HepG2 (cell line): ENCODE results near the gene ZNF503. TPM values are rescaled to one million over a fixed set of nuclear protein-coding genes. Genes with fewer than 3 reads are reported as not detected.

ENCODE experiments used
- FLYWCH1 ChIP-seq: sonication (generic); formaldehyde crosslinking; IDR thresholded peaks from 2 replicates; pipeline ENCODE4 v1.8.1; 2023; ENCODE audit warnings: mild to moderate bottlenecking, missing genetic modification reagents
- GATA4 ChIP-seq: sonication (generic); IDR thresholded peaks from 2 replicates; pipeline ENCODE4 v1.6.1; 2016; ENCODE audit warnings: antibody characterized with exemption, low read depth, borderline replicate concordance
- HDAC1 ChIP-seq: sonication (generic); formaldehyde crosslinking; IDR thresholded peaks from 2 replicates; pipeline ENCODE4 v1.5.1; 2020; ENCODE audit warnings: mild to moderate bottlenecking, missing genetic modification reagents
- HNRNPL ChIP-seq: fragments of 200-400 bp; formaldehyde crosslinking; IDR thresholded peaks from 2 replicates; pipeline ENCODE4 v1.6.1; 2017; ENCODE audit warnings: mild to moderate bottlenecking, low read depth, low read length
- KAT8 ChIP-seq: IDR thresholded peaks from 2 replicates; pipeline ENCODE4 v1.6.1; 2016; ENCODE audit warnings: missing genetic modification reagents, missing compliant biosample characterization
- KMT2A ChIP-seq: sonication (generic); formaldehyde crosslinking; IDR thresholded peaks from 2 replicates; pipeline ENCODE4 v1.4.0; 2020; ENCODE audit warnings: missing genetic modification reagents
- MED1 ChIP-seq: sonication (generic); formaldehyde crosslinking; IDR thresholded peaks from 2 replicates; pipeline ENCODE4 v1.4.0; 2020; ENCODE audit warnings: missing genetic modification reagents
- PHF5A ChIP-seq: IDR thresholded peaks from one replicate; pipeline ENCODE4 v1.6.1; 2018; ENCODE audit warnings: low read depth, missing genetic modification reagents; ENCODE audit not compliant: unreplicated experiment
- POLR2AphosphoS5 ChIP-seq: IDR thresholded peaks from 2 replicates; pipeline ENCODE4 v1.6.1; 2012; ENCODE audit warnings: low read depth, low read length
- RNF2 ChIP-seq: fragments of 450-650 bp; conservative IDR thresholded peaks from 2 replicates; pipeline ENCODE4 v1.6.1; 2016; ENCODE audit warnings: low read depth
- SIN3A ChIP-seq: IDR thresholded peaks from 2 replicates; pipeline ENCODE4 v1.6.1; 2011; ENCODE audit warnings: low read depth, mild to moderate bottlenecking, control low read depth, low read length, borderline replicate concordance
- TARDBP ChIP-seq: sonication (generic); formaldehyde crosslinking; IDR thresholded peaks from 2 replicates; pipeline ENCODE4 v1.8.0; 2022; ENCODE audit warnings: mild to moderate bottlenecking, missing genetic modification reagents
- ZNF331 ChIP-seq: sonication (generic); formaldehyde crosslinking; IDR thresholded peaks from 2 replicates; pipeline ENCODE4 v1.4.0; 2020; ENCODE audit warnings: missing genetic modification reagents
- ZNF562 ChIP-seq: sonication (generic); formaldehyde crosslinking; IDR thresholded peaks from 2 replicates; pipeline ENCODE4 v1.8.0; 2022; ENCODE audit warnings: missing genetic modification reagents, borderline replicate concordance
- ZNF616 ChIP-seq: sonication (generic); formaldehyde crosslinking; IDR thresholded peaks from 2 replicates; pipeline ENCODE4 v1.5.0; 2020; ENCODE audit warnings: low read depth, mild to moderate bottlenecking, missing genetic modification reagents
- ZNF777 ChIP-seq: sonication (generic); formaldehyde crosslinking; IDR thresholded peaks from 2 replicates; pipeline ENCODE4 v1.4.0; 2020; ENCODE audit warnings: missing genetic modification reagents
- ZNF788 ChIP-seq: sonication (generic); formaldehyde crosslinking; IDR thresholded peaks from 2 replicates; pipeline ENCODE4 v1.5.0; 2020; ENCODE audit warnings: mild to moderate bottlenecking, missing genetic modification reagents, borderline replicate concordance
- polyA plus RNA-seq, 8 experiments: library from polyadenylated mRNA; depleted of rRNA in 3 of 8; stranded (reverse) in 7 of 8; unstranded in 1 of 8; fragments of >200 nt; fragmentation: Illumina TruSeq in 4 of 8; extraction: Trizol in 4 of 8; gene quantifications; 2 replicates each; pipeline versions ENCODE4 v1.2.1 to v1.2.3, GENCODE V29; 2011 to 2016; ENCODE audit warnings: low read depth in 4 of 8, missing spikeins in 1 of 8, mixed read lengths in 1 of 8; ENCODE audit not compliant: insufficient read depth in 1 of 8
- total RNA-seq, 5 experiments: library from RNA; depleted of rRNA; stranded (reverse); fragments of >200 nt; fragmentation: Illumina TruSeq; extraction: Trizol; gene quantifications; 2 replicates each; pipeline ENCODE4 v1.2.3, GENCODE V29; 2016; ENCODE audit warnings: low read depth in 1 of 5
- TF ChIP-seq, protein P1 (sequence below): sonication (generic); formaldehyde crosslinking; IDR thresholded peaks from 2 replicates; pipeline ENCODE4 v1.5.0; 2020; ENCODE audit warnings: missing genetic modification reagents
- TF ChIP-seq, protein P2 (sequence below): IDR thresholded peaks from 2 replicates; pipeline ENCODE4 v1.6.1; 2016; ENCODE audit warnings: low read depth, missing genetic modification reagents, missing compliant biosample characterization
- TF ChIP-seq, protein P3 (sequence below): sonication (generic); formaldehyde crosslinking; IDR thresholded peaks from 2 replicates; pipeline ENCODE4 v1.4.0; 2020; ENCODE audit warnings: missing genetic modification reagents
- TF ChIP-seq, protein P4 (sequence below): sonication (generic); formaldehyde crosslinking; IDR thresholded peaks from 2 replicates; pipeline ENCODE4 v1.4.0; 2020; ENCODE audit warnings: missing genetic modification reagents

ZNF503 gene
- total and polyA plus RNA-seq, 2 of the 13 experiments (the other 11 are each of a cell fraction or from before 2014, with no cell fraction given) = 2.7 to 8.3 TPM

DNA sequence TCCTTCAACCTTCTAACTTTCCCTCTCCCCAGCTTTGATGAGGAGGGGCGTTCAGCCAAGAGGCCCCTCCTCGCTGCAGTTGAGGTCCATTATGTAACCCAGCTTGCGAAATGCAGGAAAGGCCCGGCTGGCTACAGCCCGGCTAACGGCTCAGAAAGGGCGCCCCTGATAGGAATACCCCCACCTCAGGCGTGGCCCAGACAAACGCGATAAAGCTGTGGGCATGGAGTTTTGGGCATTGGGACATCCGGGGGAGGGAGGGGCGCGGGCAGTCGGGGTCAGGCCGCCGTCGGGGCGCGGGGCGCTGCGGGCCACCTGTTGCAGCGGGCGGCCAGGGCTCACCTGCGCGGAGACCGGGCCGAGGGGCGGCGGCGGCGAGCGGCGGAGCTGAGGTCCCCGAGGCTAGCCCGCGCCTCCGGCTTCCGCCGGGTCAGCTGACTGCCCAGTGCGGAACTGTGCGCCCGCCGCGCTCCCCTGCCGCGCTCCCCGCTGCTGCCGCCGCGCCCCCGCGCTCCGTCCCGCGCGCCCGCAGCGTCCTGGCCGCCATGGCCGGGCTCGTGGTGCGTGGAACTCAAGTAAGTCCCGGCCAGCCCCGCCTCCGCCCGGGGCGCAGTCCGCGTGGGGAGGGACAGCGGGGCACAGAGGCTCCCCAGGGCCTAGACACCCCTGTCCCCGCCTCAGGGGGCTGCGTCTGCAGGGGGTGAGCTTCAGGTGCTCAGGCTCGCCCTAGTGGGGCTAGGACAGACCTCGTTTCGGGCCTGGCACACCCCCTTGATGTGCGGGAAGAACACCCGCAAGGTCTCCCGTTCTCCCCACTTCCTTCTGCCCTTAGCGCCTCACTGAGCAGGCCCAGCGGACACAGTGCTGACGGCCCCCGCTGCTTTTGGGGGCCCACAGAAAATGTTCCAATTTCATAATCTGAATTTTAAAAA lies 29.9 kb upstream of the ZNF503 start, which contains the start of gene LRMDA (continued):
- TF ChIP-seq, protein P1, sequence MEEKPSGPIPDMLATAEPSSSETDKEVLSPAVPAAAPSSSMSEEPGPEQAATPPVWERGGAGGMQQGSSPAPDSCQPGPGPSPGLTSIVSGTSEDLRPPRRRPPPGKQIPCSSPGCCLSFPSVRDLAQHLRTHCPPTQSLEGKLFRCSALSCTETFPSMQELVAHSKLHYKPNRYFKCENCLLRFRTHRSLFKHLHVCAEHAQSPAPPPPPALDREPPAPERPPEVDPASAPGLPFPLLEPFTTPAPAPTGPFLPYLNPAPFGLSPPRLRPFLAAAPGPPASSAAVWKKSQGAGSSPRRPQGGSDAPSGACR (CRISPR knock-in tag) = no peak
- TF ChIP-seq POLR2AphosphoS5 (peak; percentile 46; the same call in 1 of the 2 replicates), KAT8 (CRISPR knock-in tag) (peak; percentile 46; the same call in 1 of the 2 replicates), ZNF562 (CRISPR knock-in tag) (0 out of 2 replicates have a peak, but pooled peaks have one; percentile 34), ZNF331 (CRISPR knock-in tag) (peak; percentile 12; the same call in 1 of the 2 replicates), KMT2A (CRISPR knock-in tag) (peak; percentile 6; the same call in 1 of the 2 replicates), ZNF777 (peak; percentile 84), GATA4 (peak; percentile 45; the same call in 1 of the 2 replicates), PHF5A (CRISPR knock-in tag) (peak; percentile 20), FLYWCH1 (CRISPR knock-in tag) (no peak), SIN3A (peak; percentile 66; the same call in 1 of the 2 replicates), RNF2 (peak; percentile 56; the same call in 1 of the 2 replicates), ZNF788 (CRISPR knock-in tag) (0 out of 2 replicates have a peak, but pooled peaks have one; percentile 53), ZNF616 (peak; percentile 23; the same call in 1 of the 2 replicates), HDAC1 (CRISPR knock-in tag) (peak; percentile 79), HNRNPL (peak; percentile 95), MED1 (CRISPR knock-in tag) (peak; percentile 84), TARDBP (peak; percentile 54; the same call in 1 of the 2 replicates)
- TF ChIP-seq, protein P2, sequence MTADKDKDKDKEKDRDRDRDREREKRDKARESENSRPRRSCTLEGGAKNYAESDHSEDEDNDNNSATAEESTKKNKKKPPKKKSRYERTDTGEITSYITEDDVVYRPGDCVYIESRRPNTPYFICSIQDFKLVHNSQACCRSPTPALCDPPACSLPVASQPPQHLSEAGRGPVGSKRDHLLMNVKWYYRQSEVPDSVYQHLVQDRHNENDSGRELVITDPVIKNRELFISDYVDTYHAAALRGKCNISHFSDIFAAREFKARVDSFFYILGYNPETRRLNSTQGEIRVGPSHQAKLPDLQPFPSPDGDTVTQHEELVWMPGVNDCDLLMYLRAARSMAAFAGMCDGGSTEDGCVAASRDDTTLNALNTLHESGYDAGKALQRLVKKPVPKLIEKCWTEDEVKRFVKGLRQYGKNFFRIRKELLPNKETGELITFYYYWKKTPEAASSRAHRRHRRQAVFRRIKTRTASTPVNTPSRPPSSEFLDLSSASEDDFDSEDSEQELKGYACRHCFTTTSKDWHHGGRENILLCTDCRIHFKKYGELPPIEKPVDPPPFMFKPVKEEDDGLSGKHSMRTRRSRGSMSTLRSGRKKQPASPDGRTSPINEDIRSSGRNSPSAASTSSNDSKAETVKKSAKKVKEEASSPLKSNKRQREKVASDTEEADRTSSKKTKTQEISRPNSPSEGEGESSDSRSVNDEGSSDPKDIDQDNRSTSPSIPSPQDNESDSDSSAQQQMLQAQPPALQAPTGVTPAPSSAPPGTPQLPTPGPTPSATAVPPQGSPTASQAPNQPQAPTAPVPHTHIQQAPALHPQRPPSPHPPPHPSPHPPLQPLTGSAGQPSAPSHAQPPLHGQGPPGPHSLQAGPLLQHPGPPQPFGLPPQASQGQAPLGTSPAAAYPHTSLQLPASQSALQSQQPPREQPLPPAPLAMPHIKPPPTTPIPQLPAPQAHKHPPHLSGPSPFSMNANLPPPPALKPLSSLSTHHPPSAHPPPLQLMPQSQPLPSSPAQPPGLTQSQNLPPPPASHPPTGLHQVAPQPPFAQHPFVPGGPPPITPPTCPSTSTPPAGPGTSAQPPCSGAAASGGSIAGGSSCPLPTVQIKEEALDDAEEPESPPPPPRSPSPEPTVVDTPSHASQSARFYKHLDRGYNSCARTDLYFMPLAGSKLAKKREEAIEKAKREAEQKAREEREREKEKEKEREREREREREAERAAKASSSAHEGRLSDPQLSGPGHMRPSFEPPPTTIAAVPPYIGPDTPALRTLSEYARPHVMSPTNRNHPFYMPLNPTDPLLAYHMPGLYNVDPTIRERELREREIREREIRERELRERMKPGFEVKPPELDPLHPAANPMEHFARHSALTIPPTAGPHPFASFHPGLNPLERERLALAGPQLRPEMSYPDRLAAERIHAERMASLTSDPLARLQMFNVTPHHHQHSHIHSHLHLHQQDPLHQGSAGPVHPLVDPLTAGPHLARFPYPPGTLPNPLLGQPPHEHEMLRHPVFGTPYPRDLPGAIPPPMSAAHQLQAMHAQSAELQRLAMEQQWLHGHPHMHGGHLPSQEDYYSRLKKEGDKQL (CRISPR knock-in tag) = 0 out of 2 replicates have a peak, but pooled peaks have one; percentile 43
- TF ChIP-seq, protein P3, sequence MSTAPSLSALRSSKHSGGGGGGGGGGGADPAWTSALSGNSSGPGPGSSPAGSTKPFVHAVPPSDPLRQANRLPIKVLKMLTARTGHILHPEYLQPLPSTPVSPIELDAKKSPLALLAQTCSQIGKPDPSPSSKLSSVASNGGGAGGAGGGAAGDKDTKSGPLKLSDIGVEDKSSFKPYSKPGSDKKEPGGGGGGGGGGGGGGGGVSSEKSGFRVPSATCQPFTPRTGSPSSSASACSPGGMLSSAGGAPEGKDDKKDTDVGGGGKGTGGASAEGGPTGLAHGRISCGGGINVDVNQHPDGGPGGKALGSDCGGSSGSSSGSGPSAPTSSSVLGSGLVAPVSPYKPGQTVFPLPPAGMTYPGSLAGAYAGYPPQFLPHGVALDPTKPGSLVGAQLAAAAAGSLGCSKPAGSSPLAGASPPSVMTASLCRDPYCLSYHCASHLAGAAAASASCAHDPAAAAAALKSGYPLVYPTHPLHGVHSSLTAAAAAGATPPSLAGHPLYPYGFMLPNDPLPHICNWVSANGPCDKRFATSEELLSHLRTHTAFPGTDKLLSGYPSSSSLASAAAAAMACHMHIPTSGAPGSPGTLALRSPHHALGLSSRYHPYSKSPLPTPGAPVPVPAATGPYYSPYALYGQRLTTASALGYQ (CRISPR knock-in tag) = peak; percentile 60; the same call in 1 of the 2 replicates
- TF ChIP-seq, protein P4, sequence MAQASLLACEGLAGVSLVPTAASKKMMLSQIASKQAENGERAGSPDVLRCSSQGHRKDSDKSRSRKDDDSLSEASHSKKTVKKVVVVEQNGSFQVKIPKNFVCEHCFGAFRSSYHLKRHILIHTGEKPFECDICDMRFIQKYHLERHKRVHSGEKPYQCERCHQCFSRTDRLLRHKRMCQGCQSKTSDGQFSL = peak; percentile 54
